Cardiac muscle cell (in vitro differentiated cells and primary cell): ENCODE measurements around the gene TRMT2A. TPM values are rescaled to one million over a fixed set of nuclear protein-coding genes. Genes with fewer than 3 reads are reported as not detected.
"Not testable (repeated sequence)": the region's sequence is repeated elsewhere in the genome, so short reads cannot be mapped to it uniquely, and the experiment has no call there.

ENCODE experiments used
- DNase-seq, 2 donors: peaks; one replicate each; pipeline versions ENCODE4 v3.0.0 to v3.0.0-alpha.2; 2010 to 2017; ENCODE audit warnings: low read depth in 1 of 2, low spot score in 1 of 2
- H3K27ac ChIP-seq: fragments of 200-600 bp; sonication (generic); 2 replicates; pipeline ENCODE4 v1.5.1; 2016
- H3K27me3 ChIP-seq: fragments of 200-600 bp; sonication (generic); 2 replicates; pipeline ENCODE4 v1.6.0; 2016; ENCODE audit warnings: control low read depth
- H3K36me3 ChIP-seq: fragments of 200-600 bp; sonication (generic); 2 replicates; pipeline ENCODE4 v1.5.1; 2016; ENCODE audit warnings: control low read depth
- H3K4me1 ChIP-seq: fragments of 200-600 bp; sonication (generic); 2 replicates; pipeline ENCODE4 v1.8.1; 2017; ENCODE audit warnings: low read depth, mild to moderate bottlenecking, mixed run types
- H3K4me3 ChIP-seq: fragments of 200-600 bp; sonication (generic); 2 replicates; pipeline ENCODE4 v1.5.1; 2016; ENCODE audit warnings: mild to moderate bottlenecking
- H3K9me3 ChIP-seq: fragments of 200-600 bp; sonication (generic); 2 replicates; pipeline ENCODE4 v1.5.1; 2017; ENCODE audit warnings: low read depth, mild to moderate bottlenecking, control low read depth
- polyA plus RNA-seq: library from polyadenylated mRNA; unstranded; fragments of >200 nt; fragmentation: Nextera tagmentation; extraction: Ambion mirVana; gene quantifications from 2 replicates; pipeline ENCODE4 v1.2.1, GENCODE V29; 2016
- total RNA-seq: library from RNA; depleted of rRNA; stranded (reverse); fragments of >200 nt; gene quantifications from 2 replicates; pipeline ENCODE4 v1.2.3, GENCODE V29; 2016
- TF ChIP-seq, protein P1 (sequence below): IDR thresholded peaks from 2 replicates; pipeline ENCODE4 v1.5.1; 2012; ENCODE audit warnings: low read depth, mild to moderate bottlenecking, low read length

Gene TRMT2A
- total and polyA plus RNA-seq, 2 experiments from 2014 or later: 71.9 to 77.7 TPM

DNA sequence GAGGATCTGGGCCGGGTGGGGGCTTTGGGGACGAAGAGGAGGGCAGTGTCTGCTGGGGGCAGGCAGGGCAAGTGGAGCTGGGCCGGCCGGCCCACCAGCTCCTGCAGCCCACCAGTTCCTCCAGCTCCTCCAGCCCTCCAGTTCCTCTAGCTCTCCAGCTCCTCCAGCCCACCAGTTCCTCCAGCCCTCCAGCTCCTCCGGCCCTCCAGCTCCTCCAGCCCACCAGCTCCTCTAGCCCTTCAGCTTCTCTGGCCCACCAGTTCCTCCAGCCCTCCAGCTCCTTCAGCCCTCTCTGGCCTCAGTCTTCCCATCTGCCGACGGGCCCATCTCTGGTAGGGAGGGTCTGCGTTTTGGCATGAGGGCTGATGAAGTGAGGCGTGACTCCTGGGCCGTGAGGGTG, 43.0 kb upstream of the TRMT2A start:
- Histone ChIP-seq H3K4me1 (no peaks in the 10 kb centered on the region), H3K4me3 (no peak overlapping the region), H3K27me3 (no peaks in the 10 kb centered on the region), H3K36me3 (no peaks in the 10 kb centered on the region), H3K27ac (no peak overlapping the region), H3K9me3 (no peaks in the 10 kb centered on the region)
- TF ChIP-seq, protein P1, sequence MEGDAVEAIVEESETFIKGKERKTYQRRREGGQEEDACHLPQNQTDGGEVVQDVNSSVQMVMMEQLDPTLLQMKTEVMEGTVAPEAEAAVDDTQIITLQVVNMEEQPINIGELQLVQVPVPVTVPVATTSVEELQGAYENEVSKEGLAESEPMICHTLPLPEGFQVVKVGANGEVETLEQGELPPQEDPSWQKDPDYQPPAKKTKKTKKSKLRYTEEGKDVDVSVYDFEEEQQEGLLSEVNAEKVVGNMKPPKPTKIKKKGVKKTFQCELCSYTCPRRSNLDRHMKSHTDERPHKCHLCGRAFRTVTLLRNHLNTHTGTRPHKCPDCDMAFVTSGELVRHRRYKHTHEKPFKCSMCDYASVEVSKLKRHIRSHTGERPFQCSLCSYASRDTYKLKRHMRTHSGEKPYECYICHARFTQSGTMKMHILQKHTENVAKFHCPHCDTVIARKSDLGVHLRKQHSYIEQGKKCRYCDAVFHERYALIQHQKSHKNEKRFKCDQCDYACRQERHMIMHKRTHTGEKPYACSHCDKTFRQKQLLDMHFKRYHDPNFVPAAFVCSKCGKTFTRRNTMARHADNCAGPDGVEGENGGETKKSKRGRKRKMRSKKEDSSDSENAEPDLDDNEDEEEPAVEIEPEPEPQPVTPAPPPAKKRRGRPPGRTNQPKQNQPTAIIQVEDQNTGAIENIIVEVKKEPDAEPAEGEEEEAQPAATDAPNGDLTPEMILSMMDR: no peak
- no peak for DNase-seq

DNA sequence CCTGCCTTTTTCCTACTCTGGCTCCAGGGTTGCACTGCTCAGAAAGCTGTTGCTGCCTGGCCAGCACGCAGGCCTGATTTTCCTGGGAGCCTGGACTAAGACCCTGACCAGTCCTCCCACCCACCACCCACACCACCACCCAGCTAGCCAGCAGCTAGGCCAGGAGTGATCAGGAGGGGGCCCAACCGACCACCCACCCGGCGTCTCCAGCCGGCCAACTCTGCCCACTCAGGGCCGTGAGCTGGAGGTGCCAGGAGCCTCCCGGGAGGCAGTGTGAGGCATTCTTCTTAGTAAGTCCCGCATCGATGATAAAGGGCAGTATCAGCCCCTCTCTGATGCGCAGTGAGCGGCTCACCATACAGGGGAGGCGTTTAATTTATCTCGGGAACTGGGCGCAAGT, 42.5 kb upstream of the TRMT2A start:
- H3K27me3 ChIP-seq, H3K4me3 ChIP-seq, DNase-seq, H3K4me1 ChIP-seq, H3K36me3 ChIP-seq, H3K9me3 ChIP-seq, H3K27ac ChIP-seq: not testable (repeated sequence)

DNA sequence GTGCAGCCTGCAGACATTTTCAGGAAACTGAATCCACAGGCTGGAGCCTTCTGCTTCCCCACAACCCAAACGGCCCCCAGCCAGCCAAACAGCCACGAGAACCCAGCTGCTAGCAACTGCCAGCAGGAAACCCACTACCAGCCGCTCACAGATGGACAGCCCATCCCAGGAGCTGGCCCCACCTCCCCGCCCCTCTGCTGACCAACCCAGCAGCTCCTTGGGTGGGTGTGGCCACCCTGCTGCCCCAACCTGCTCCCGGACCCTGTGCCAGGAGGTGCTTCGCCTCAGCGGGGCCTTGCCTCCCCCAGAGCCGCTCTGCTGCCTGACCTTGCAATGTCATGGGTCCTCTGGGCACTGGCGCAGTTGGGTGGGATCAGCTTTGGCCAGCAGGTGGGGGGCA, 42.0 kb upstream of the TRMT2A start:
- no peaks in the 10 kb centered on the region for H3K9me3 ChIP-seq
- DNase-seq: peak in 1 of 2 donors; percentile 42
- no peak overlapping the region for H3K4me3 ChIP-seq
- TF ChIP-seq, protein P1: no peak
- H3K27ac ChIP-seq: no peak overlapping the region
- H3K4me1 ChIP-seq: peaks cover 4% of the 10 kb centered on the region
- no peaks in the 10 kb centered on the region for H3K36me3 ChIP-seq
- no peaks in the 10 kb centered on the region for H3K27me3 ChIP-seq

DNA sequence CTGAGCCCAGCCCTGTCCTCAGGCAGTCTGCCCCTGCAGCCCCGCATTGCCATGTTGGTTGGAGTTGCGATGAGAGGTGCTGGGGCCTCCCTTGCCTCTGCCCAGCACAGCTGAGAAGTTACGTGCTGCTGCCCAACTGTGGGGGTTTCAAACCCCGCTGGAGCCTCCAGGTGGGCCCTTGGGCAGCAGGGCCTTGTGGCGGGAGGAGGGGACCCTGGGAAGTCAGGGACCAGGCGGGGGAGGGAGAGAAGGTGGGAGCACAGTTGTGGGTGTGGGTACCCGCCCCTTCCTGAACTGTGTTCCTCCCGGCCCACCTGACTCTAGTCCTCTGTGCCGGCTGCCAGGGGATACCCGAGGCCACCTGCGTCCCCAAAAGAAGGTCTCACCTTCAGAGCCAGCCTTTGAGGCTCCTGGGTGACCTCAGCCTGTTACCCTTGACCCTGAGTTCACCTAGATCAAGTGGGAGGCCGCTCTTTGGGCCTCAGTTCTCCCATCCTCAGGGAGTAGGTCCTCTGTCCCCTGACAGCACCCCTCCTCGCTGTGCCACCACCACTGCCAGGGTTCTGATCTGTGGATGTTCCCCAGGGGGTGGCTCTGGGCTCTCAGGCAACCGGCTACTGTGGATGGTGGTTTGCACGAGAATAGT, 41.5 kb upstream of the TRMT2A start:
- Histone ChIP-seq H3K4me1 (peaks cover 8% of the 10 kb centered on the region), H3K4me3 (no peak overlapping the region), H3K27me3 (no peaks in the 10 kb centered on the region), H3K36me3 (no peaks in the 10 kb centered on the region), H3K27ac (no peak overlapping the region), H3K9me3 (no peaks in the 10 kb centered on the region)
- DNase-seq: no peak
- TF ChIP-seq, protein P1: no peak

DNA sequence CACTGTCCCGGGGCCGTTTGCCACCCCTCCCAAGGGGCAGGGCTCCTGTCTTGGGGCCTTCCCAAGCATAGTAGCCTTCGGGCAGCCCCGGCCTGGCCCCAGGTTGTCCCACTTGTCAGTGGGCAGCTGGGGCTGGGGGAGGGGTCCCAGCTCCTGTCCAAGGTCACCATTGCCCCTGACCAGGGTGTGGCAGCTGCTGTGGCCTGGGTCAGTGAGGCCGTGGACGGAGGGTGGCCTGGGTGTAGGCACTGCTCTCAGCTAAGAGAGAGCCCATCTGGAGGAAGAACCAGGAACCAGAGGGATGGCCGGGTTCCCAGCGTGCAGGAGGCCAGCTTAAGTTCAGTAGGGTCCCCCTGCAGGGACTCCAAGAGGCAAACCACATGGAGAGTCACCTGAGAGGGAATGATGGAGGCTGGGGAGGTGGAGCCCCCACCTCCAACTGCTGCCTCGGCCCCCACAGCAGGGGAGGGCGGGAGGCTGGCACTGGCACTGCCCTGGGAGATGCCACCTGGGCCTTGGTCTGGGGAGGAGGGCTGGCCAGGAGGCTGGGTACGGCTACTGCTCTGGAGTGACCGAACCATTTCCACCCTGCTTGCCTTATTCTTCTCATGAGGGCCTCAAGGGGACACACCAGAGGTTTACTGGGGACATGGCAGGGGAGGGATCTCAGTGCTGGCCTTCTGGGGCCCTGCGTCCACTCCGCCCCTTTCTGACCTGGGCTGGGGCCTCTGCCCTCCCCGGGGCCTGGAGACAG, 40.6 kb upstream of the TRMT2A start:
- no peak overlapping the region for H3K27ac ChIP-seq
- no peak for DNase-seq
- H3K36me3 ChIP-seq: no peaks in the 10 kb centered on the region
- no peaks in the 10 kb centered on the region for H3K27me3 ChIP-seq
- no peaks in the 10 kb centered on the region for H3K9me3 ChIP-seq
- H3K4me1 ChIP-seq: peaks cover 8% of the 10 kb centered on the region
- TF ChIP-seq, protein P1: no peak
- H3K4me3 ChIP-seq: no peak overlapping the region
